Measurements from ENCODE around the gene LYG2.
"Not testable (repeated sequence)": the region's sequence is repeated elsewhere in the genome, so short reads cannot be mapped to it uniquely, and the experiment has no call there.

GRCh38 chr2:99301097-99301496, 45.6 kb upstream of the LYG2 start, which contains the start of gene LYG1:
- not testable (repeated sequence) for TF ChIP-seq POLR2A (IDR thresholded peaks at IDR 0.05)
- TF ChIP-seq, protein P1, sequence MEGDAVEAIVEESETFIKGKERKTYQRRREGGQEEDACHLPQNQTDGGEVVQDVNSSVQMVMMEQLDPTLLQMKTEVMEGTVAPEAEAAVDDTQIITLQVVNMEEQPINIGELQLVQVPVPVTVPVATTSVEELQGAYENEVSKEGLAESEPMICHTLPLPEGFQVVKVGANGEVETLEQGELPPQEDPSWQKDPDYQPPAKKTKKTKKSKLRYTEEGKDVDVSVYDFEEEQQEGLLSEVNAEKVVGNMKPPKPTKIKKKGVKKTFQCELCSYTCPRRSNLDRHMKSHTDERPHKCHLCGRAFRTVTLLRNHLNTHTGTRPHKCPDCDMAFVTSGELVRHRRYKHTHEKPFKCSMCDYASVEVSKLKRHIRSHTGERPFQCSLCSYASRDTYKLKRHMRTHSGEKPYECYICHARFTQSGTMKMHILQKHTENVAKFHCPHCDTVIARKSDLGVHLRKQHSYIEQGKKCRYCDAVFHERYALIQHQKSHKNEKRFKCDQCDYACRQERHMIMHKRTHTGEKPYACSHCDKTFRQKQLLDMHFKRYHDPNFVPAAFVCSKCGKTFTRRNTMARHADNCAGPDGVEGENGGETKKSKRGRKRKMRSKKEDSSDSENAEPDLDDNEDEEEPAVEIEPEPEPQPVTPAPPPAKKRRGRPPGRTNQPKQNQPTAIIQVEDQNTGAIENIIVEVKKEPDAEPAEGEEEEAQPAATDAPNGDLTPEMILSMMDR (IDR thresholded peaks at IDR 0.05) = not testable (repeated sequence)
